ENCODE measurements around the gene SHISA9. TPM values are rescaled to one million over a fixed set of nuclear protein-coding genes. Genes with fewer than 3 reads are reported as not detected.

SHISA9 gene
- total RNA-seq, 2 experiments from 2014 or later = not detected

- Histone ChIP-seq H3K9me3 (ENCODE audit: low read length) (no peaks in the 10 kb centered on the region), H3K27ac (ENCODE audit: low read depth, low read length, poor library complexity, severe bottlenecking) (no peak overlapping the region), H3K79me2 (ENCODE audit: insufficient read depth, low read depth, low read length) (no peaks in the 10 kb centered on the region), H3K9me2 (ENCODE audit: insufficient read depth, low read length) (no peaks in the 10 kb centered on the region; the same call in 1 of the 2 replicates), H3K4me2 (ENCODE audit: low read length) (no peak overlapping the region), H3K4me3 (ENCODE audit: low read depth, low read length, poor library complexity, severe bottlenecking) (no peak overlapping the region), H3K36me3 (ENCODE audit: insufficient read depth, low read length) (no peaks in the 10 kb centered on the region), H2AFZ (ENCODE audit: low read length) (no peak overlapping the region), H3K4me1 (ENCODE audit: insufficient read depth, low read length, poor library complexity, severe bottlenecking) (no peaks in the 10 kb centered on the region), H4K20me1 (ENCODE audit: insufficient read depth, low read length) (no peaks in the 10 kb centered on the region)
- BruUV-seq (replicated peaks) = no TSS peak
- intact Hi-C loops (cut with micrococcal nuclease; ENCODE audit: unreplicated experiment) = no loop called here
- no peak for DNase-seq (ENCODE audit: low spot score)
- CTCF ChIA-PET (ENCODE audit: unreplicated experiment) = no interaction called here
- TF ChIP-seq, protein P1, sequence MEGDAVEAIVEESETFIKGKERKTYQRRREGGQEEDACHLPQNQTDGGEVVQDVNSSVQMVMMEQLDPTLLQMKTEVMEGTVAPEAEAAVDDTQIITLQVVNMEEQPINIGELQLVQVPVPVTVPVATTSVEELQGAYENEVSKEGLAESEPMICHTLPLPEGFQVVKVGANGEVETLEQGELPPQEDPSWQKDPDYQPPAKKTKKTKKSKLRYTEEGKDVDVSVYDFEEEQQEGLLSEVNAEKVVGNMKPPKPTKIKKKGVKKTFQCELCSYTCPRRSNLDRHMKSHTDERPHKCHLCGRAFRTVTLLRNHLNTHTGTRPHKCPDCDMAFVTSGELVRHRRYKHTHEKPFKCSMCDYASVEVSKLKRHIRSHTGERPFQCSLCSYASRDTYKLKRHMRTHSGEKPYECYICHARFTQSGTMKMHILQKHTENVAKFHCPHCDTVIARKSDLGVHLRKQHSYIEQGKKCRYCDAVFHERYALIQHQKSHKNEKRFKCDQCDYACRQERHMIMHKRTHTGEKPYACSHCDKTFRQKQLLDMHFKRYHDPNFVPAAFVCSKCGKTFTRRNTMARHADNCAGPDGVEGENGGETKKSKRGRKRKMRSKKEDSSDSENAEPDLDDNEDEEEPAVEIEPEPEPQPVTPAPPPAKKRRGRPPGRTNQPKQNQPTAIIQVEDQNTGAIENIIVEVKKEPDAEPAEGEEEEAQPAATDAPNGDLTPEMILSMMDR (conservative IDR thresholded peaks at IDR 0.05; ENCODE audit: low read length) = no peak
- no peak for TF ChIP-seq EZH2phosphoT487 (IDR thresholded peaks at IDR 0.05; ENCODE audit: borderline replicate concordance, low read depth, low read length)
- POLR2A ChIA-PET = no interaction called here
These were observed 29.5 kb downstream of the SHISA9 start for GRCh38 chr16:12930881-12931280.

DNA sequence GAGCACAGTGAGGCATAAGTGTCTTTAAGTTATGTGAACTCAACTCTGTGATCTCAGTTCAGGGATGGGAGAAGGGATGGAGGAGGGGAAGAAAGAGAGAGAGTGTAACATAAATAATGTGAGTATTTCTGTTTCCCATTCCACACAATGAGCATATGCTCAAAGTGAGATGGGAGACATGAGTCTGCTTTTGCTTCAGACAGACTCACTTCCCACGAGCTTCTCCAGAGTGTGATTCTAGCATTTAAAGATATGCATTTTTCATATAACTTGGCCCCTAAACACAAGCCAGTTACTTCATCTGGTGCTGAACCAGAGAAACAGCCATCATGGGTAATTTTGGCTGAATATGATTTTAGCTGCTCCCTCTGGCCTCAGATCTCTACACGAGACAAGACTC lies 35.0 kb downstream of the SHISA9 start:
- CTCF ChIA-PET (ENCODE audit: unreplicated experiment) = no interaction called here
- H4K20me1 ChIP-seq (ENCODE audit: insufficient read depth, low read length) = no peaks in the 10 kb centered on the region

GRCh38 chr16:12941896-12942295 lies 40.5 kb downstream of the SHISA9 start:
- Histone ChIP-seq H3K79me2 (ENCODE audit: insufficient read depth, low read depth, low read length) (no peaks in the 10 kb centered on the region), H3K27ac (ENCODE audit: low read depth, low read length, poor library complexity, severe bottlenecking) (no peak overlapping the region), H3K4me1 (ENCODE audit: insufficient read depth, low read length, poor library complexity, severe bottlenecking) (no peaks in the 10 kb centered on the region), H3K4me3 (ENCODE audit: low read depth, low read length, poor library complexity, severe bottlenecking) (no peak overlapping the region), H3K4me2 (ENCODE audit: low read length) (no peak overlapping the region), H4K20me1 (ENCODE audit: insufficient read depth, low read length) (no peaks in the 10 kb centered on the region), H3K36me3 (ENCODE audit: insufficient read depth, low read length) (no peaks in the 10 kb centered on the region), H3K9me2 (ENCODE audit: insufficient read depth, low read length) (no peaks in the 10 kb centered on the region), H2AFZ (ENCODE audit: low read length) (no peak overlapping the region), H3K9me3 (ENCODE audit: low read length) (no peaks in the 10 kb centered on the region)
- no peak for DNase-seq (ENCODE audit: low spot score)
- CTCF ChIA-PET (ENCODE audit: unreplicated experiment) = no interaction called here
- no TSS peak for BruUV-seq (replicated peaks)
- intact Hi-C loops (cut with micrococcal nuclease; ENCODE audit: unreplicated experiment) = no loop called here
- POLR2A ChIA-PET = no interaction called here
- no peak for TF ChIP-seq EZH2phosphoT487 (IDR thresholded peaks at IDR 0.05; ENCODE audit: borderline replicate concordance, low read depth, low read length)
- TF ChIP-seq, protein P1 (conservative IDR thresholded peaks at IDR 0.05; ENCODE audit: low read length) = no peak

More for the DNA sequence above, 35.0 kb downstream of the SHISA9 start:
- no peak overlapping the region for H3K27ac ChIP-seq (ENCODE audit: low read depth, low read length, poor library complexity, severe bottlenecking)
- no peak overlapping the region for H3K4me2 ChIP-seq (ENCODE audit: low read length)
- no peaks in the 10 kb centered on the region for H3K9me3 ChIP-seq (ENCODE audit: low read length)
- intact Hi-C loops (cut with micrococcal nuclease; ENCODE audit: unreplicated experiment) = no loop called here
- TF ChIP-seq EZH2phosphoT487 (IDR thresholded peaks at IDR 0.05; ENCODE audit: borderline replicate concordance, low read depth, low read length) = no peak
- TF ChIP-seq, protein P1 (conservative IDR thresholded peaks at IDR 0.05; ENCODE audit: low read length) = no peak
- no peak overlapping the region for H3K4me3 ChIP-seq (ENCODE audit: low read depth, low read length, poor library complexity, severe bottlenecking)
- H3K79me2 ChIP-seq (ENCODE audit: insufficient read depth, low read depth, low read length) = no peaks in the 10 kb centered on the region
- no peak for DNase-seq (ENCODE audit: low spot score)
- H3K9me2 ChIP-seq (ENCODE audit: insufficient read depth, low read length) = no peaks in the 10 kb centered on the region; the same call in 1 of the 2 replicates
- no peaks in the 10 kb centered on the region for H3K36me3 ChIP-seq (ENCODE audit: insufficient read depth, low read length)
- BruUV-seq (replicated peaks) = no TSS peak
- no peak overlapping the region for H2AFZ ChIP-seq (ENCODE audit: low read length)
- no peaks in the 10 kb centered on the region for H3K4me1 ChIP-seq (ENCODE audit: insufficient read depth, low read length, poor library complexity, severe bottlenecking)
- POLR2A ChIA-PET = no interaction called here
